Uterus (tissue), 4 donors: Measurements from ENCODE around the gene SLC5A4. TPM values are rescaled to one million over a fixed set of nuclear protein-coding genes. Genes with fewer than 3 reads are reported as not detected.

Experiments
- DNase-seq, 2 donors: peaks; one replicate each; pipeline ENCODE4 v3.0.0-alpha.2; 2019 to 2020
- H3K27ac ChIP-seq, 2 donors: fragments of 200-600 bp; sonication (generic); 1 replicate in 1 of 2; 2 replicates in 1 of 2; pipeline ENCODE4 v1.5.1; 2016 to 2018
- H3K27me3 ChIP-seq, 2 donors: fragments of 200-600 bp; sonication (generic); one replicate each; pipeline ENCODE4 v1.5.1; 2018 to 2019; ENCODE audit warnings: control low read depth in 1 of 2
- H3K36me3 ChIP-seq, 2 donors: fragments of 200-600 bp; sonication (generic); one replicate each; pipeline ENCODE4 v1.5.1; 2019; ENCODE audit warnings: control low read depth in 1 of 2
- H3K4me1 ChIP-seq, 2 donors: fragments of 200-600 bp; sonication (generic); one replicate each; pipeline ENCODE4 v1.5.1; 2018 to 2019; ENCODE audit warnings: control low read depth in 1 of 2
- H3K4me3 ChIP-seq, 2 donors: fragments of 200-600 bp; sonication (generic); 1 replicate in 1 of 2; 2 replicates in 1 of 2; pipeline ENCODE4 v1.5.1; 2018 to 2019; ENCODE audit warnings: mild to moderate bottlenecking in 1 of 2
- H3K9me3 ChIP-seq, 2 donors: fragments of 200-600 bp; sonication (generic); one replicate each; pipeline ENCODE4 v1.5.1; 2019; ENCODE audit warnings: control low read depth in 1 of 2
- CTCF ChIP-seq, 4 experiments: fragments of 200-600 bp in 2 of 4; fragments of 450-650 bp in 2 of 4; sonication (generic) in 2 of 4; IDR thresholded peaks; one replicate each; pipeline ENCODE4 v1.5.1; 2016 to 2019; ENCODE audit warnings: antibody characterized with exemption in 4 of 4, mild to moderate bottlenecking in 2 of 4, moderate library complexity in 1 of 4
- POLR2A ChIP-seq, 2 donors: fragments of 450-650 bp; IDR thresholded peaks; one replicate each; pipeline ENCODE4 v1.6.1; 2016; ENCODE audit warnings: antibody characterized with exemption in 2 of 2, mild to moderate bottlenecking in 1 of 2, moderate library complexity in 1 of 2
- intact Hi-C: fragments of 100-400 bp; cut with DNase I; formaldehyde crosslinking; loops from one replicate; pipeline ENCODE4 v1.15.1; 2023; ENCODE audit warnings: low total_unique reads
- total RNA-seq, 4 donors: library from RNA; depleted of rRNA in 3 of 4; stranded (reverse); fragments of >200 nt in 3 of 4; gene quantifications; one replicate each; pipeline versions ENCODE4 v1.1.0 to v1.2.4, GENCODE V29; 2014 to 2023
- donor health status: DM: yes; HTN: yes; CAD: no.

SLC5A4 gene
- total RNA-seq, 4 donors from 2014 or later, result 4.7 to 4.9 TPM; not detected in 2

GRCh38 chr22:32208681-32209080, 46.5 kb downstream of the SLC5A4 start:
- H3K27me3 ChIP-seq, result peaks cover 0 to 2% of the 10 kb centered on the region in 2 donors
- no peak for TF ChIP-seq CTCF (IDR thresholded peaks at IDR 0.05)
- TF ChIP-seq POLR2A (IDR thresholded peaks at IDR 0.05), result no peak
- intact Hi-C loops, result no loop called here
- H3K4me3 ChIP-seq, result no peak overlapping the region
- H3K9me3 ChIP-seq, result no peaks in the 10 kb centered on the region
- DNase-seq, result no peak
- no peaks in the 10 kb centered on the region for H3K36me3 ChIP-seq
- H3K4me1 ChIP-seq, result no peaks in the 10 kb centered on the region
- no peak overlapping the region for H3K27ac ChIP-seq

GRCh38 chr22:32207971-32208480, 47.1 kb downstream of the SLC5A4 start:
- intact Hi-C loops, result no loop called here
- DNase-seq, result no peak
- Histone ChIP-seq H3K27me3 (peaks cover 0 to 8% of the 10 kb centered on the region in 2 donors), H3K36me3 (no peaks in the 10 kb centered on the region), H3K27ac (no peak overlapping the region), H3K4me1 (no peaks in the 10 kb centered on the region), H3K9me3 (no peaks in the 10 kb centered on the region), H3K4me3 (no peak overlapping the region)
- TF ChIP-seq POLR2A (IDR thresholded peaks at IDR 0.05) (no peak), CTCF (IDR thresholded peaks at IDR 0.05) (no peak)

- Histone ChIP-seq H3K9me3 (no peaks in the 10 kb centered on the region), H3K27ac (no peak overlapping the region), H3K27me3 (peaks cover 0 to 8% of the 10 kb centered on the region in 2 donors), H3K4me1 (no peaks in the 10 kb centered on the region), H3K4me3 (no peak overlapping the region), H3K36me3 (no peaks in the 10 kb centered on the region)
- intact Hi-C loops, result no loop called here
- DNase-seq, result no peak
- TF ChIP-seq CTCF (IDR thresholded peaks at IDR 0.05) (peak in 2 of 4 experiments; percentile 15 to 26), POLR2A (IDR thresholded peaks at IDR 0.05) (no peak)
Measured at GRCh38 chr22:32206774-32207758, 48.1 kb downstream of the SLC5A4 start.

- Histone ChIP-seq H3K9me3 (no peaks in the 10 kb centered on the region), H3K4me1 (no peaks in the 10 kb centered on the region), H3K36me3 (no peaks in the 10 kb centered on the region), H3K27ac (no peak overlapping the region), H3K27me3 (peaks cover 0 to 8% of the 10 kb centered on the region in 2 donors), H3K4me3 (no peak overlapping the region)
- no peak for TF ChIP-seq CTCF (IDR thresholded peaks at IDR 0.05)
- no peak for TF ChIP-seq POLR2A (IDR thresholded peaks at IDR 0.05)
- DNase-seq, result no peak
- intact Hi-C loops, result no loop called here
Measured at GRCh38 chr22:32205974-32206773, 49.0 kb downstream of the SLC5A4 start.
